Keratinocyte (primary cell): ENCODE data around the gene HCAR3. TPM values are rescaled to one million over a fixed set of nuclear protein-coding genes. Genes with fewer than 3 reads are reported as not detected.

Experiments
- DNase-seq: peaks from one replicate; pipeline ENCODE4 v3.0.0-alpha.2; 2011; ENCODE audit warnings: low read depth, missing footprints, low spot score
- FAIRE-seq: peaks from 2 replicates; lab custom pipeline; 2011; peaks lifted over from hg19 to GRCh38; lab: Jason Lieb, UNC
- H2AFZ ChIP-seq: 2 replicates; pipeline ENCODE4 v1.6.0; 2012; ENCODE audit warnings: low read length, control low read depth, inconsistent platforms; ENCODE audit not compliant: control insufficient read depth
- H3K27ac ChIP-seq: 2 replicates; pipeline ENCODE4 v1.5.1; 2011; ENCODE audit warnings: low read length; ENCODE audit not compliant: control insufficient read depth, insufficient read depth
- H3K27me3 ChIP-seq: 3 replicates; pipeline ENCODE4 v1.6.0; 2011; ENCODE audit warnings: low read length; ENCODE audit not compliant: control insufficient read depth, insufficient read depth; ENCODE audit errors: extremely low read depth
- H3K36me3 ChIP-seq, 2 experiments: 2 replicates in 1 of 2; 3 replicates in 1 of 2; pipeline ENCODE4 v1.5.1; 2011; ENCODE audit warnings: low read length in 2 of 2, mild to moderate bottlenecking in 1 of 2; ENCODE audit not compliant: control insufficient read depth in 2 of 2, insufficient read depth in 2 of 2; ENCODE audit errors: extremely low read depth in 1 of 2
- H3K4me1 ChIP-seq: 3 replicates; pipeline ENCODE4 v1.5.1; 2011; ENCODE audit warnings: low read length; ENCODE audit not compliant: control insufficient read depth, insufficient read depth; ENCODE audit errors: extremely low read depth
- H3K4me2 ChIP-seq: 3 replicates; pipeline ENCODE4 v1.6.0; 2011; ENCODE audit warnings: low read depth, low read length; ENCODE audit not compliant: control insufficient read depth, insufficient read depth; ENCODE audit errors: extremely low read depth
- H3K4me3 ChIP-seq, 3 experiments: fragments of 200-600 bp in 1 of 3; sonication (generic) in 1 of 3; 2 replicates in 2 of 3; 3 replicates in 1 of 3; pipeline ENCODE4 v1.5.1; 2011 to 2016; ENCODE audit warnings: low read length in 3 of 3, mild to moderate bottlenecking in 3 of 3, control low read depth in 2 of 3, inconsistent platforms in 1 of 3, low read depth in 1 of 3, mixed read lengths in 1 of 3, mixed run types in 1 of 3, moderate library complexity in 1 of 3; ENCODE audit not compliant: control insufficient read depth in 2 of 3, insufficient read depth in 2 of 3; ENCODE audit errors: extremely low read depth in 1 of 3
- H3K79me2 ChIP-seq: 2 replicates; pipeline ENCODE4 v1.6.0; 2012; ENCODE audit warnings: low read length; ENCODE audit not compliant: control insufficient read depth, insufficient read depth
- H3K9ac ChIP-seq: 3 replicates; pipeline ENCODE4 v1.6.0; 2011; ENCODE audit warnings: low read length; ENCODE audit not compliant: control insufficient read depth, insufficient read depth; ENCODE audit errors: extremely low read depth
- H3K9me1 ChIP-seq: 3 replicates; pipeline ENCODE4 v1.6.0; 2011; ENCODE audit warnings: low read length; ENCODE audit not compliant: control insufficient read depth, insufficient read depth; ENCODE audit errors: extremely low read depth
- H3K9me3 ChIP-seq: 2 replicates; pipeline ENCODE4 v1.5.1; 2012; ENCODE audit warnings: low read depth, low read length; ENCODE audit not compliant: control insufficient read depth
- H4K20me1 ChIP-seq: 3 replicates; pipeline ENCODE4 v1.6.0; 2011; ENCODE audit warnings: low read length; ENCODE audit not compliant: control insufficient read depth, insufficient read depth; ENCODE audit errors: extremely low read depth
- EZH2 ChIP-seq: IDR thresholded peaks from one replicate; pipeline ENCODE4 v1.6.1; 2012; ENCODE audit warnings: inconsistent platforms, mild to moderate bottlenecking, low read length, moderate library complexity
- dilution Hi-C: fragments of 300-500 bp; cut with MboI; formaldehyde crosslinking; loops from one replicate; pipeline ENCODE4 v1.7.0; 2020; ENCODE audit warnings: low sequenced_read_pairs; ENCODE audit not compliant: extremely low pct_ligation_motif_present
- polyA plus RNA-seq, 5 experiments: library from polyadenylated mRNA; depleted of rRNA in 3 of 5; stranded (reverse) in 3 of 5; stranded (forward) in 1 of 5; unstranded in 1 of 5; fragments of >200 nt; gene quantifications; 1 replicate in 1 of 5; 2 replicates in 3 of 5; 3 replicates in 1 of 5; pipeline versions ENCODE4 v1.2.1 to v1.2.3, GENCODE V29; 2011 to 2012; ENCODE audit warnings: missing spikeins in 2 of 5, low read depth in 1 of 5, low replicate concordance in 1 of 5
- TF ChIP-seq, protein P1 (sequence below), 3 experiments: IDR thresholded peaks in 1 of 3; conservative IDR thresholded peaks in 1 of 3; optimal IDR thresholded peaks in 1 of 3; 2 replicates in 2 of 3; 3 replicates in 1 of 3; pipeline versions ENCODE3 to v1.5.1; 2011; ENCODE audit warnings: low read length in 3 of 3, mild to moderate bottlenecking in 3 of 3, moderate library complexity in 2 of 3, control low read depth in 1 of 3, inconsistent platforms in 1 of 3; ENCODE audit not compliant: insufficient read depth in 2 of 3; ENCODE audit errors: extremely low read depth in 1 of 3

The HCAR3 gene
- polyA plus RNA-seq, 1 donor (not counting 4 experiments of a cell fraction or from before 2014, with no cell fraction given), result 12.1 TPM

- FAIRE-seq (no peak), DNase-seq (no peak)
- H4K20me1 ChIP-seq, result no peaks in the 10 kb centered on the region
- TF ChIP-seq, protein P1, sequence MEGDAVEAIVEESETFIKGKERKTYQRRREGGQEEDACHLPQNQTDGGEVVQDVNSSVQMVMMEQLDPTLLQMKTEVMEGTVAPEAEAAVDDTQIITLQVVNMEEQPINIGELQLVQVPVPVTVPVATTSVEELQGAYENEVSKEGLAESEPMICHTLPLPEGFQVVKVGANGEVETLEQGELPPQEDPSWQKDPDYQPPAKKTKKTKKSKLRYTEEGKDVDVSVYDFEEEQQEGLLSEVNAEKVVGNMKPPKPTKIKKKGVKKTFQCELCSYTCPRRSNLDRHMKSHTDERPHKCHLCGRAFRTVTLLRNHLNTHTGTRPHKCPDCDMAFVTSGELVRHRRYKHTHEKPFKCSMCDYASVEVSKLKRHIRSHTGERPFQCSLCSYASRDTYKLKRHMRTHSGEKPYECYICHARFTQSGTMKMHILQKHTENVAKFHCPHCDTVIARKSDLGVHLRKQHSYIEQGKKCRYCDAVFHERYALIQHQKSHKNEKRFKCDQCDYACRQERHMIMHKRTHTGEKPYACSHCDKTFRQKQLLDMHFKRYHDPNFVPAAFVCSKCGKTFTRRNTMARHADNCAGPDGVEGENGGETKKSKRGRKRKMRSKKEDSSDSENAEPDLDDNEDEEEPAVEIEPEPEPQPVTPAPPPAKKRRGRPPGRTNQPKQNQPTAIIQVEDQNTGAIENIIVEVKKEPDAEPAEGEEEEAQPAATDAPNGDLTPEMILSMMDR (optimal IDR thresholded peaks at IDR 0.05 in 1 of 3, IDR thresholded peaks at IDR 0.05 in 1 of 3, conservative IDR thresholded peaks at IDR 0.05 in 1 of 3; ENCODE audit: extremely low read depth in 1 of 3, insufficient read depth in 2 of 3, low read length in 3 of 3), result no peak
- TF ChIP-seq EZH2, result no peak
- H3K9me3 ChIP-seq, result no peaks in the 10 kb centered on the region
- no peaks in the 10 kb centered on the region for H3K27me3 ChIP-seq
- peaks cover 3% of the 10 kb centered on the region for H3K4me1 ChIP-seq
- no peak overlapping the region for H3K9ac ChIP-seq
- dilution Hi-C loops, result no loop called here
- no peak overlapping the region for H2AFZ ChIP-seq
- H3K36me3 ChIP-seq, result no peaks in the 10 kb centered on the region
- no peak overlapping the region for H3K4me2 ChIP-seq
- no peaks in the 10 kb centered on the region for H3K79me2 ChIP-seq
- H3K4me3 ChIP-seq, result no peak overlapping the region
- H3K9me1 ChIP-seq, result no peaks in the 10 kb centered on the region
- no peak overlapping the region for H3K27ac ChIP-seq
These were observed 27.4 kb upstream of the HCAR3 start for GRCh38 chr12:122743895-122744525.

GRCh38 chr12:122740351-122740750 lies 23.7 kb upstream of the HCAR3 start:
- dilution Hi-C loops, result no loop called here
- H3K4me2 ChIP-seq, result no peak overlapping the region
- no peak overlapping the region for H3K4me3 ChIP-seq
- no peaks in the 10 kb centered on the region for H3K4me1 ChIP-seq
- no peak overlapping the region for H3K9ac ChIP-seq
- H3K9me1 ChIP-seq, result no peaks in the 10 kb centered on the region
- no peaks in the 10 kb centered on the region for H3K79me2 ChIP-seq
- FAIRE-seq, result no peak
- H2AFZ ChIP-seq, result no peak overlapping the region
- no peaks in the 10 kb centered on the region for H3K9me3 ChIP-seq
- TF ChIP-seq EZH2, result no peak
- H3K27ac ChIP-seq, result no peak overlapping the region
- no peak for DNase-seq
- H3K36me3 ChIP-seq, result no peaks in the 10 kb centered on the region
- H3K27me3 ChIP-seq, result no peaks in the 10 kb centered on the region
- H4K20me1 ChIP-seq, result no peaks in the 10 kb centered on the region

- Histone ChIP-seq H4K20me1 (no peaks in the 10 kb centered on the region), H3K4me3 (no peak overlapping the region), H3K9me1 (no peaks in the 10 kb centered on the region), H3K9ac (no peak overlapping the region), H3K79me2 (no peaks in the 10 kb centered on the region), H3K9me3 (no peaks in the 10 kb centered on the region), H3K27ac (no peak overlapping the region), H2AFZ (no peak overlapping the region), H3K36me3 (no peaks in the 10 kb centered on the region), H3K27me3 (no peaks in the 10 kb centered on the region), H3K4me2 (no peak overlapping the region), H3K4me1 (no peaks in the 10 kb centered on the region)
- FAIRE-seq, result no peak
- dilution Hi-C loops, result no loop called here
- TF ChIP-seq EZH2, result no peak
- TF ChIP-seq, protein P1 (optimal IDR thresholded peaks at IDR 0.05 in 1 of 3, IDR thresholded peaks at IDR 0.05 in 1 of 3, conservative IDR thresholded peaks at IDR 0.05 in 1 of 3; ENCODE audit: extremely low read depth in 1 of 3, insufficient read depth in 2 of 3, low read length in 3 of 3), result no peak
- DNase-seq, result no peak
These were observed 22.0 kb upstream of the HCAR3 start for GRCh38 chr12:122738571-122738970.
